Body of pancreas (tissue), 4 donors: ENCODE data around the gene HSF2.
A peak's percentile ranks its signal among the peaks of the same experiment; 100 is the strongest.

Experiments
- POLR2A ChIP-seq, 3 donors: fragments of 450-650 bp; IDR thresholded peaks; one replicate each; pipeline ENCODE4 v1.6.1; 2016; ENCODE audit warnings: antibody characterized with exemption in 3 of 3, mild to moderate bottlenecking in 2 of 3
- TF ChIP-seq, protein P1 (sequence below), 7 experiments: fragments of 450-650 bp in 4 of 7; fragments of 200-600 bp in 3 of 7; sonication (generic) in 3 of 7; IDR thresholded peaks; one replicate each; pipeline ENCODE4 v1.5.1; 2016 to 2019; ENCODE audit warnings: antibody characterized with exemption in 7 of 7

- TF ChIP-seq, protein P1, sequence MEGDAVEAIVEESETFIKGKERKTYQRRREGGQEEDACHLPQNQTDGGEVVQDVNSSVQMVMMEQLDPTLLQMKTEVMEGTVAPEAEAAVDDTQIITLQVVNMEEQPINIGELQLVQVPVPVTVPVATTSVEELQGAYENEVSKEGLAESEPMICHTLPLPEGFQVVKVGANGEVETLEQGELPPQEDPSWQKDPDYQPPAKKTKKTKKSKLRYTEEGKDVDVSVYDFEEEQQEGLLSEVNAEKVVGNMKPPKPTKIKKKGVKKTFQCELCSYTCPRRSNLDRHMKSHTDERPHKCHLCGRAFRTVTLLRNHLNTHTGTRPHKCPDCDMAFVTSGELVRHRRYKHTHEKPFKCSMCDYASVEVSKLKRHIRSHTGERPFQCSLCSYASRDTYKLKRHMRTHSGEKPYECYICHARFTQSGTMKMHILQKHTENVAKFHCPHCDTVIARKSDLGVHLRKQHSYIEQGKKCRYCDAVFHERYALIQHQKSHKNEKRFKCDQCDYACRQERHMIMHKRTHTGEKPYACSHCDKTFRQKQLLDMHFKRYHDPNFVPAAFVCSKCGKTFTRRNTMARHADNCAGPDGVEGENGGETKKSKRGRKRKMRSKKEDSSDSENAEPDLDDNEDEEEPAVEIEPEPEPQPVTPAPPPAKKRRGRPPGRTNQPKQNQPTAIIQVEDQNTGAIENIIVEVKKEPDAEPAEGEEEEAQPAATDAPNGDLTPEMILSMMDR (IDR thresholded peaks at IDR 0.05): peak; percentile 55 to 76 (median 67)
- no peak for TF ChIP-seq POLR2A (IDR thresholded peaks at IDR 0.05)
Observed at GRCh38 chr6:122381494-122382265, 17.8 kb upstream of the HSF2 start.
